C4-2B (cell line): ENCODE measurements around the gene CD180.
A peak's percentile ranks its signal among the peaks of the same experiment; 100 is the strongest.

Experiments
- H3K27ac ChIP-seq: fragments of 450-650 bp; 2 replicates; pipeline ENCODE4 v1.5.1; 2017
- CTCF ChIP-seq: fragments of 450-650 bp; conservative IDR thresholded peaks from 2 replicates; pipeline ENCODE4 v1.5.1; 2017; ENCODE audit warnings: mild to moderate bottlenecking
- ZFX ChIP-seq: fragments of 450-650 bp; IDR thresholded peaks from 2 replicates; pipeline ENCODE4 v1.6.1; 2017

The CD180 gene

GRCh38 chr5:67160985-67161384 is 35.6 kb downstream of the CD180 start:
- H3K27ac ChIP-seq = no peak overlapping the region
- TF ChIP-seq ZFX = no peak
- TF ChIP-seq CTCF = no peak

- no peak overlapping the region for H3K27ac ChIP-seq
- TF ChIP-seq ZFX (no peak), CTCF (no peak)
Observed at GRCh38 chr5:67160272-67160671, 36.3 kb downstream of the CD180 start.

- no peak overlapping the region for H3K27ac ChIP-seq
- TF ChIP-seq ZFX (no peak), CTCF (peak; percentile 91)
Observed at GRCh38 chr5:67156976-67157583, 39.5 kb downstream of the CD180 start.

- TF ChIP-seq CTCF = no peak
- no peak for TF ChIP-seq ZFX
Observed at GRCh38 chr5:67154556-67155206, 41.9 kb downstream of the CD180 start.

GRCh38 chr5:67153292-67153691 is 43.3 kb downstream of the CD180 start:
- TF ChIP-seq ZFX = no peak
- no peak for TF ChIP-seq CTCF
- H3K27ac ChIP-seq = no peak overlapping the region

More at GRCh38 chr5:67154556-67155206, 41.9 kb downstream of the CD180 start:
- H3K27ac ChIP-seq = no peak overlapping the region

GRCh38 chr5:67152400-67152799 is 44.2 kb downstream of the CD180 start:
- no peak overlapping the region for H3K27ac ChIP-seq
- no peak for TF ChIP-seq CTCF
- TF ChIP-seq ZFX = no peak

GRCh38 chr5:67149951-67150523 is 46.6 kb downstream of the CD180 start:
- no peak for TF ChIP-seq ZFX
- TF ChIP-seq CTCF = peak; percentile 80
- no peak overlapping the region for H3K27ac ChIP-seq
